ENCODE results near the gene TSPAN16.

TSPAN16 gene

GRCh38 chr19:11261971-11262839, 33.8 kb upstream of the TSPAN16 start, which contains the start of gene DOCK6:
DOCK6 (minus strand) TSS chr19:11262524; CDS start chr19:11262440, 84 bp downstream.
- Mint-ChIP-seq H3K4me3 (peak within 1 kb of the TSS; percentile 75 to 82), H3K27me3 (peaks cover 39 to 67% of the 10 kb centered on the region in 2 donors), H3K9me3 (no peaks in the 10 kb centered on the region), H3K27ac (no peak within 1 kb of the TSS), H3K36me3 (no peaks in the 10 kb centered on the region), H3K4me1 (peaks cover 3 to 8% of the 10 kb centered on the region in 2 donors)
- DNase-seq (no peak), ATAC-seq (replicated peaks) (peak; percentile 73)

GRCh38 chr19:11263726-11264125, 32.2 kb upstream of the TSPAN16 start:
- DNase-seq (no peak), ATAC-seq (replicated peaks) (no peak)
- Mint-ChIP-seq H3K4me3 (peak overlapping the region; percentile 32 to 37), H3K27me3 (peaks cover 51 to 77% of the 10 kb centered on the region in 2 donors), H3K9me3 (no peaks in the 10 kb centered on the region), H3K36me3 (no peaks in the 10 kb centered on the region), H3K4me1 (peaks cover 2 to 4% of the 10 kb centered on the region in 2 donors), H3K27ac (no peak overlapping the region)

DNA sequence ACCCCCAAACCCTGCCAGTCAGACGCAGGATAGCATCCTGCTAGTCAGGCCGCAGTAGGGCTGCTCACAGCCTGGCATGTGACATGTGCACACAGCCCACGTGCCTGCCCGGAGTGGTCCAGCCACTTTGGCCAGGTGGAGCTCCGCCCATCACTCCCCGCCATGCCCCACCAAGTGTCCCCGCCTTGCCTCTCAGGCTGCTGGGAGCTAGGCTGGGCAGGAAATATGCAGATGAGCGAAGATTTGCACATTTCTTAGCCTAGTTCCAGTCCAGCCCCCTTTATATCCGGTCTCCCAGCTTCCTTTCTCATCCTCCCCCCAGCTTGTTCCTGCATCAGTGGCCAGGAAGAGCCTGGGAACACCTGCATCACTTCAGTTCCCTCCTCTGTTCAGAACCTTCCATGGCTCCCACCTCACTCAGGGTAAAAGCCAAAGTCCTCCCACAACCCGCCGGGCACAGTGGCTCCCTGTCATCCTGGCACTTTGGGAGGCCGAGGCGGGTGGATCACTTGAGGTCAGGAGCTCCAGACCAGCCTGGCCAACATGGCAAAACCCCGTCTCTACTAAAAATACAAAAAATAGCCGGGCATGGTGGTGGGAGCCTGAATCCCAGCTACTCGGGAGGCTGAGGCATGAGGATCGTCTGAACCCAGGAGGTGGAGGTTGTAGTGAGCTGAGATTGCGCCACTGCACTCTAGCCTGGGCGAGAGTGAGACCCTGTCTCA, 31.3 kb upstream of the TSPAN16 start:
- peaks cover 2 to 4% of the 10 kb centered on the region in 2 donors for H3K4me1 Mint-ChIP-seq
- H3K9me3 Mint-ChIP-seq, result no peaks in the 10 kb centered on the region
- peaks cover 55 to 80% of the 10 kb centered on the region in 2 donors for H3K27me3 Mint-ChIP-seq
- DNase-seq (no peak), ATAC-seq (replicated peaks) (no peak)
- H3K27ac Mint-ChIP-seq, result no peak overlapping the region
- H3K4me3 Mint-ChIP-seq, result no peak overlapping the region
- H3K36me3 Mint-ChIP-seq, result no peaks in the 10 kb centered on the region

DNA sequence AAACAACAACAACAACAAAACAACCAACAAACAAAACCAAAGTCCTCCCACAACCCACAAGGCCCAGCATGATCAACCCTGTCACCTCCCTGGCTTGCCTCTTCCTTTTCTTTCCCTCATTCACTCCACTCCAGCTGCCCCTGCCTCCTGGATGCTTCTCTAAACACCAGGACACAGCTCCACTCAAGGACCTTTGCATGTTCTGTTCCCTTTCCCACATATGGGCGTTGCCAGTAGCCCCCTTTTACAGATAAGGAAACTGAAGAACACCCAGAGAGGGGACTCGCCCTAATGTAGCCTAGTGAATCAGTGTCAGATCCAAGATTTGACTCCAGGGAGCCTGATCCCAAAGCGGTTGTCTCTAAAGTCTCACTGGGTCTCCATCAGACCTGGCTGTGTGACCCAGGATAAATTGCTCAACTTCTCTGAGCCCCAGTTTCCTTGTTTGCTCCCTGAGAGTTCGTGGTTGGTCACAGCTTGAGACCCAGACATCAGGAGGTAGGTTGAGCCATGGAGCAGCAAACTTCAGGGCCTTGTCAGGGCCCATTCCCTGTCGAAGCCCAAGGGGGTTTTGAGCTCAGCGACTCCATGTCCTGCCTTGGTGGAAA, 30.7 kb upstream of the TSPAN16 start:
- Mint-ChIP-seq H3K27me3 (peaks cover 55 to 75% of the 10 kb centered on the region in 2 donors), H3K9me3 (no peaks in the 10 kb centered on the region), H3K4me3 (no peak overlapping the region), H3K36me3 (no peaks in the 10 kb centered on the region), H3K4me1 (peaks cover 2 to 4% of the 10 kb centered on the region in 2 donors), H3K27ac (peak overlapping the region; percentile 67)
- DNase-seq, result no peak
- ATAC-seq (replicated peaks), result no peak

- no peak overlapping the region for H3K4me3 Mint-ChIP-seq
- no peak overlapping the region for H3K27ac Mint-ChIP-seq
- ATAC-seq (replicated peaks) (no peak), DNase-seq (no peak)
- H3K4me1 Mint-ChIP-seq, result peaks cover 2 to 4% of the 10 kb centered on the region in 2 donors
- no peaks in the 10 kb centered on the region for H3K9me3 Mint-ChIP-seq
- H3K36me3 Mint-ChIP-seq, result no peaks in the 10 kb centered on the region
- H3K27me3 Mint-ChIP-seq, result peaks cover 55 to 71% of the 10 kb centered on the region in 2 donors
Measured at GRCh38 chr19:11265785-11266236, 30.1 kb upstream of the TSPAN16 start.

DNA sequence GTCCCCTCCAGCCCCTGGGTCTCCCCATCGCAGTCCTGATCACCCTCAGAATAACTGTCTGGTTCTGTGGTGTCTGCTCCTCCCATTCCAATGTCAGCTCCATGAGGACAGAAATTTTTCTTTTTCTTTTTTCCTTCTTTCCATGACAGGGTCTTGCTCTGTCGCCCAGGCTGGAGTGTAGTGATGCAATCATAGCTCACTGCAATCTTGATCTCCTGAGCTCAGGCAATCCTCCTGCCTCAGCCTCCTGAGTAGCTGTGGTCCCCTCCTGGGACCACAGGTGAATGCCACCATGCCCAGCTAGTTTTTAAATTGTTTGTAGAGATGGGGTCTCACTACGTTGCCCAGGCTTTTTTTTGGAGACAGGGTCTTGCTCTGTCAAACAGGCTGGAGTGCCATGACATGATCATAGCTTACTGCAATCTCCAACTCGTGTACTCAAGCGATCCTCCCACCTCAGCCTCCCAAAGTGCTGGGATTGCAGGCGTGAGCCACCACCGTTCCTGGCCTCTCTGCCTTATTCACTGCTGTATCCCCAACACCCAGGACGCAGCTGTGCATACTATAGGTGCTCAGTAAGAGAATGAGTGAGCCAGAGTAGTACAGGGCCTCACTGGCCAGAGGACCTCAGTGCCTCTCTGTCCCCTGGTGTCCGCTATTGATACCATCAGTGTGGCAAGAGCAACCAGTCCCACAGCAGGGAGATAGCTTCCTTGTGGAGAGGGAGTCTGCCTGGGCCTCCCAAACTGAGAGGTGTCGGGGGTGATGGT, 28.5 kb upstream of the TSPAN16 start:
- H3K4me3 Mint-ChIP-seq, result no peak overlapping the region
- no peaks in the 10 kb centered on the region for H3K9me3 Mint-ChIP-seq
- H3K36me3 Mint-ChIP-seq, result no peaks in the 10 kb centered on the region
- peaks cover 0 to 2% of the 10 kb centered on the region in 2 donors for H3K4me1 Mint-ChIP-seq
- ATAC-seq (replicated peaks) (no peak), DNase-seq (no peak)
- no peak overlapping the region for H3K27ac Mint-ChIP-seq
- H3K27me3 Mint-ChIP-seq, result peaks cover 43 to 59% of the 10 kb centered on the region in 2 donors

GRCh38 chr19:11268783-11269267, 27.1 kb upstream of the TSPAN16 start:
- ATAC-seq (replicated peaks) (no peak), DNase-seq (no peak)
- Mint-ChIP-seq H3K27me3 (peaks cover 40 to 50% of the 10 kb centered on the region in 2 donors), H3K4me1 (peaks cover 0 to 3% of the 10 kb centered on the region in 2 donors), H3K36me3 (no peaks in the 10 kb centered on the region), H3K9me3 (no peaks in the 10 kb centered on the region), H3K4me3 (no peak overlapping the region), H3K27ac (no peak overlapping the region)

GRCh38 chr19:11269408-11269807, 26.6 kb upstream of the TSPAN16 start:
- Mint-ChIP-seq H3K36me3 (no peaks in the 10 kb centered on the region), H3K4me1 (peaks cover 0 to 3% of the 10 kb centered on the region in 2 donors), H3K27ac (no peak overlapping the region), H3K4me3 (no peak overlapping the region), H3K9me3 (no peaks in the 10 kb centered on the region), H3K27me3 (peaks cover 37 to 45% of the 10 kb centered on the region in 2 donors)
- ATAC-seq (replicated peaks), result no peak
- DNase-seq, result no peak

- ATAC-seq (replicated peaks), result no peak
- H3K27me3 Mint-ChIP-seq, result peaks cover 35 to 36% of the 10 kb centered on the region in 2 donors
- peaks cover 0 to 3% of the 10 kb centered on the region in 2 donors for H3K4me1 Mint-ChIP-seq
- no peak overlapping the region for H3K27ac Mint-ChIP-seq
- no peak overlapping the region for H3K4me3 Mint-ChIP-seq
- no peak for DNase-seq
- peaks cover 0 to 2% of the 10 kb centered on the region in 2 donors for H3K36me3 Mint-ChIP-seq
- H3K9me3 Mint-ChIP-seq, result peaks cover 0 to 6% of the 10 kb centered on the region in 2 donors
Measured at GRCh38 chr19:11273296-11273695, 22.7 kb upstream of the TSPAN16 start.

DNA sequence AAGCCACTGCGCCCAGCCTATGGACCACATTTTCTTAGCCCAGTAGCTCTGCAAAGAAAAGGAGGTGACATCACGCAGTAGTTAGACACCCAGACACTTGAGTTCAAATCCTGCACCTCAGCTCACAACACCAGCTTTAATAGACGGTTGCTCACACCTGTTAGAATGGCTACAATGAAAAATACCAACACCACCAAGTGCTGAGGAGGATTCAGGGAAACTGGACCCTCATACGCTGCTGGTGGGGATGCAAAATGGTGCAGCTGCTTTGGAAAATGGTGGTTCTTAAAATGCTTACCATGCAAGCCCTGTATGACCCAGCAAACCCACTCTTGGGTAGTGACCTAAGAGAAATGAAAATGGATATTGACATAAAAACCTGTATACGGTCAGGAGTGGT, 22.0 kb upstream of the TSPAN16 start:
- Mint-ChIP-seq H3K36me3 (peaks cover 0 to 2% of the 10 kb centered on the region in 2 donors), H3K4me3 (no peak overlapping the region), H3K27ac (no peak overlapping the region), H3K4me1 (peaks cover 0 to 3% of the 10 kb centered on the region in 2 donors), H3K9me3 (peaks cover 0 to 6% of the 10 kb centered on the region in 2 donors), H3K27me3 (peaks cover 30 to 32% of the 10 kb centered on the region in 2 donors)
- ATAC-seq (replicated peaks) (no peak), DNase-seq (no peak)

GRCh38 chr19:11274533-11275086, 21.4 kb upstream of the TSPAN16 start:
- peaks cover 4 to 5% of the 10 kb centered on the region in 2 donors for H3K4me1 Mint-ChIP-seq
- DNase-seq (no peak), ATAC-seq (replicated peaks) (no peak)
- H3K27ac Mint-ChIP-seq, result no peak overlapping the region
- peaks cover 30 to 33% of the 10 kb centered on the region in 2 donors for H3K27me3 Mint-ChIP-seq
- peaks cover under 1 to 3% of the 10 kb centered on the region in 2 donors for H3K36me3 Mint-ChIP-seq
- H3K9me3 Mint-ChIP-seq, result peaks cover 0 to 6% of the 10 kb centered on the region in 2 donors
- H3K4me3 Mint-ChIP-seq, result no peak overlapping the region

DNA sequence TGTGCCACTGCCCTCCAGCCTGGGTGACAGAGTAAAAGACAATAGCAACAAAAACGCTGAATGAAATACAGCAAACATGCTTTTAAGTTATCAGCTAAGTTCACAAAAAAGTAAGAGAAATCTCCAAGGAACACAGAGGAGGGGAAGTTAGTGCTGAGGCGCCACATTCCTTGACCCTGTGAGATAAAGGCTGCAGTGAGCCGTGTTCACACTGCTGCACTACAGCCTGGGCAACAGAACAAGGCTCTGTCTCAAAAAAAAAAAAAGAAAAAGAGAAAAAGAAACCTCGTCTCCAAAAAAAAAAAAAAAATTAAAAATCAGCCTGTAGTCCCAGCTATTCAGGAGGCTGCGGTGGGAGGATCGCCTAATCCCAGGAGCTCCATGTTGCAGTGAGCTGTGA, 17.3 kb upstream of the TSPAN16 start:
- peaks cover 3 to 4% of the 10 kb centered on the region in 2 donors for H3K36me3 Mint-ChIP-seq
- H3K27me3 Mint-ChIP-seq, result peaks cover 34 to 47% of the 10 kb centered on the region in 2 donors
- peaks cover 5 to 8% of the 10 kb centered on the region in 2 donors for H3K4me1 Mint-ChIP-seq
- ATAC-seq (replicated peaks) (no peak), DNase-seq (no peak)
- H3K4me3 Mint-ChIP-seq, result no peak overlapping the region
- H3K27ac Mint-ChIP-seq, result no peak overlapping the region
- H3K9me3 Mint-ChIP-seq, result peaks cover 0 to 8% of the 10 kb centered on the region in 2 donors

Measured in stimulated activated naive B cell treated with anti-CD40 and anti-IgM and Interleukin-4, amounts not matched to agents 10 μg/mL and 1 μg/mL and 100 μg/mL, for 72 hours (primary cell).